Muscle of leg (tissue), 11 donors: ENCODE results near the gene THSD4. TPM values are rescaled to one million over a fixed set of nuclear protein-coding genes. Genes with fewer than 3 reads are reported as not detected.
A peak's percentile ranks its signal among the peaks of the same experiment; 100 is the strongest.

Experiments used
- DNase-seq: peaks from one replicate; pipeline ENCODE4 v3.0.0; 2013
- H3K27ac ChIP-seq: one replicate; pipeline ENCODE4 v1.5.1; 2013; ENCODE audit warnings: mild to moderate bottlenecking, low read length, control low read depth
- H3K27me3 ChIP-seq: one replicate; pipeline ENCODE4 v1.6.1; 2013; ENCODE audit warnings: low read length; ENCODE audit not compliant: control insufficient read depth, insufficient read depth
- H3K36me3 ChIP-seq: one replicate; pipeline ENCODE4 v1.6.1; 2013; ENCODE audit warnings: low read length; ENCODE audit not compliant: control insufficient read depth, insufficient read depth
- H3K4me1 ChIP-seq: one replicate; pipeline ENCODE4 v1.6.1; 2013; ENCODE audit warnings: low read length; ENCODE audit not compliant: control insufficient read depth, insufficient read depth
- H3K4me3 ChIP-seq: one replicate; pipeline ENCODE4 v1.5.1; 2013; ENCODE audit warnings: low read length, control low read depth
- H3K9me3 ChIP-seq: replicated peaks from 2 replicates; pipeline ENCODE4 v1.6.1; 2013; ENCODE audit warnings: low read depth, low read length; ENCODE audit not compliant: control insufficient read depth
- WGBS: methylation state at CpG from one replicate; pipeline ENCODE4 v1.1.5; 2013; ENCODE audit warnings: missing lambda C conversion rate; ENCODE audit not compliant: insufficient coverage; 5-methylcytosine and 5-hydroxymethylcytosine counted together
- polyA plus RNA-seq, 8 donors: library from polyadenylated mRNA; unstranded; fragments of 120-200 nt; gene quantifications; one replicate each; pipeline versions ENCODE4 v1.2.1 to v1.2.3, GENCODE V29; 2013; ENCODE audit warnings: inconsistent platforms in 1 of 8, low replicate concordance in 1 of 8; ENCODE audit not compliant: insufficient read length in 8 of 8, insufficient read depth in 1 of 8
- total RNA-seq: library from RNA; stranded (reverse); fragments of 120-200 nt; gene quantifications from one replicate; pipeline ENCODE4 v1.2.4, GENCODE V29; 2013

The THSD4 gene
- total and polyA plus RNA-seq, 9 donors = 17.6 to 33.8 (median 25.5) TPM

GRCh38 chr15:71145648-71146047, 30.4 kb downstream of the THSD4 start:
- Histone ChIP-seq H3K4me1 (peaks cover 16% of the 10 kb centered on the region), H3K27ac (no peak overlapping the region), H3K4me3 (no peak overlapping the region), H3K36me3 (no peaks in the 10 kb centered on the region), H3K9me3 (no peaks in the 10 kb centered on the region), H3K27me3 (no peaks in the 10 kb centered on the region)
- no peak for DNase-seq
- 65% methylated on average over 2 of the region's 2 CpGs for WGBS

- Histone ChIP-seq H3K27ac (no peak overlapping the region), H3K4me1 (peaks cover 16% of the 10 kb centered on the region)
- peak; percentile 45 for DNase-seq
These were observed 31.3 kb downstream of the THSD4 start for GRCh38 chr15:71146580-71146982.

GRCh38 chr15:71148048-71148447, 32.8 kb downstream of the THSD4 start:
- 91% methylated on average over 3 of the region's 6 CpGs for WGBS
- Histone ChIP-seq H3K4me3 (no peak overlapping the region), H3K4me1 (peaks cover 16% of the 10 kb centered on the region), H3K27ac (no peak overlapping the region), H3K36me3 (no peaks in the 10 kb centered on the region), H3K9me3 (no peaks in the 10 kb centered on the region), H3K27me3 (no peaks in the 10 kb centered on the region)
- DNase-seq = no peak

More at GRCh38 chr15:71146580-71146982, 31.3 kb downstream of the THSD4 start:
- Histone ChIP-seq H3K4me3 (no peak overlapping the region), H3K27me3 (no peaks in the 10 kb centered on the region), H3K9me3 (no peaks in the 10 kb centered on the region), H3K36me3 (no peaks in the 10 kb centered on the region)
- WGBS = 60% methylated on average over 3 of the region's 4 CpGs

- no peak overlapping the region for H3K27ac ChIP-seq
- DNase-seq = peak; percentile 58
- H3K4me1 ChIP-seq = peaks cover 13% of the 10 kb centered on the region
These were observed 34.6 kb downstream of the THSD4 start for GRCh38 chr15:71149646-71150557.

GRCh38 chr15:71151081-71151480, 35.8 kb downstream of the THSD4 start:
- Histone ChIP-seq H3K9me3 (no peaks in the 10 kb centered on the region), H3K4me1 (peaks cover 13% of the 10 kb centered on the region), H3K4me3 (no peak overlapping the region), H3K27ac (no peak overlapping the region), H3K36me3 (peaks cover 5% of the 10 kb centered on the region), H3K27me3 (no peaks in the 10 kb centered on the region)
- WGBS = no CpG with 5 or more reads among the region's 2 CpGs
- DNase-seq = no peak

More at GRCh38 chr15:71149646-71150557, 34.6 kb downstream of the THSD4 start:
- H3K27me3 ChIP-seq = no peaks in the 10 kb centered on the region
- no peaks in the 10 kb centered on the region for H3K36me3 ChIP-seq
- no CpG with 5 or more reads among the region's 7 CpGs for WGBS
- no peak overlapping the region for H3K4me3 ChIP-seq
- no peaks in the 10 kb centered on the region for H3K9me3 ChIP-seq

GRCh38 chr15:71152542-71152941, 37.3 kb downstream of the THSD4 start:
- 100% methylated on average over 1 of the region's 7 CpGs for WGBS

GRCh38 chr15:71153823-71154524, 38.7 kb downstream of the THSD4 start:
- H3K4me1 ChIP-seq = peaks cover 9% of the 10 kb centered on the region
- no peak overlapping the region for H3K4me3 ChIP-seq
- H3K36me3 ChIP-seq = peaks cover 5% of the 10 kb centered on the region
- no peaks in the 10 kb centered on the region for H3K9me3 ChIP-seq
- no CpG with 5 or more reads among the region's 8 CpGs for WGBS
- no peak overlapping the region for H3K27ac ChIP-seq
- peak; percentile 18 for DNase-seq
- no peaks in the 10 kb centered on the region for H3K27me3 ChIP-seq

More at GRCh38 chr15:71152542-71152941, 37.3 kb downstream of the THSD4 start:
- no peak for DNase-seq
- Histone ChIP-seq H3K4me3 (no peak overlapping the region), H3K27ac (no peak overlapping the region), H3K36me3 (peaks cover 5% of the 10 kb centered on the region), H3K27me3 (no peaks in the 10 kb centered on the region), H3K4me1 (peaks cover 9% of the 10 kb centered on the region), H3K9me3 (no peaks in the 10 kb centered on the region)

GRCh38 chr15:71154607-71155200, 39.4 kb downstream of the THSD4 start:
- Histone ChIP-seq H3K9me3 (no peaks in the 10 kb centered on the region), H3K4me3 (no peak overlapping the region), H3K27me3 (no peaks in the 10 kb centered on the region), H3K4me1 (peaks cover 9% of the 10 kb centered on the region), H3K36me3 (peaks cover 5% of the 10 kb centered on the region), H3K27ac (no peak overlapping the region)
- no peak for DNase-seq
- 90% methylated on average over 3 of the region's 4 CpGs for WGBS

GRCh38 chr15:71155534-71155933, 40.3 kb downstream of the THSD4 start:
- H3K27ac ChIP-seq = no peak overlapping the region
- H3K36me3 ChIP-seq = peaks cover 5% of the 10 kb centered on the region
- DNase-seq = no peak
- H3K4me1 ChIP-seq = peaks cover 4% of the 10 kb centered on the region
- H3K9me3 ChIP-seq = no peaks in the 10 kb centered on the region
- H3K4me3 ChIP-seq = no peak overlapping the region
- WGBS = 100% methylated on average over 1 of the region's 2 CpGs
- no peaks in the 10 kb centered on the region for H3K27me3 ChIP-seq

- Histone ChIP-seq H3K27me3 (no peaks in the 10 kb centered on the region), H3K4me3 (no peak overlapping the region), H3K27ac (no peak overlapping the region), H3K36me3 (no peaks in the 10 kb centered on the region), H3K9me3 (peaks cover 5% of the 10 kb centered on the region), H3K4me1 (no peaks in the 10 kb centered on the region)
- 80% methylated on average over 1 of the region's 1 CpG for WGBS
- no peak for DNase-seq
These were observed 45.7 kb downstream of the THSD4 start for GRCh38 chr15:71160976-71161375.
